Body of pancreas (tissue), 4 donors: ENCODE measurements around the gene ZNF106. TPM values are rescaled to one million over a fixed set of nuclear protein-coding genes. Genes with fewer than 3 reads are reported as not detected.

Experiments used
- ATAC-seq: fragments of 150-250 bp; one replicate; pipeline ENCODE4 v1.9.1; 2016
- DNase-seq, 4 donors: peaks; one replicate each; pipeline ENCODE4 v3.0.0-alpha.2; 2019
- H3K27ac ChIP-seq, 4 donors: fragments of 200-600 bp; sonication (generic); 1 replicate in 3 of 4; 2 replicates in 1 of 4; pipeline versions ENCODE4 v1.5.1 to v1.6.1; 2016 to 2019; ENCODE audit warnings: mild to moderate bottlenecking in 1 of 4, mixed read lengths in 1 of 4, moderate library complexity in 1 of 4
- H3K27me3 ChIP-seq, 2 donors: fragments of 200-600 bp; sonication (generic); one replicate each; pipeline ENCODE4 v1.6.0; 2016; ENCODE audit warnings: mild to moderate bottlenecking in 1 of 2
- H3K36me3 ChIP-seq, 2 donors: fragments of 200-600 bp; sonication (generic); replicated peaks in 1 of 2; 2 replicates each; pipeline ENCODE4 v1.5.1; 2016; ENCODE audit warnings: low read depth in 2 of 2; ENCODE audit not compliant: insufficient read depth in 1 of 2
- H3K4me1 ChIP-seq: fragments of 200-600 bp; sonication (generic); one replicate; pipeline ENCODE4 v1.6.0; 2016
- H3K4me3 ChIP-seq, 2 donors: fragments of 200-600 bp; sonication (generic); 1 replicate in 1 of 2; 2 replicates in 1 of 2; pipeline ENCODE4 v1.5.1; 2016 to 2019
- H3K9me3 ChIP-seq, 3 donors: fragments of 200-600 bp; sonication (generic); 1 replicate in 2 of 3; 2 replicates in 1 of 3; pipeline ENCODE4 v1.5.1; 2016
- CTCF ChIP-seq, 7 experiments: fragments of 450-650 bp in 4 of 7; fragments of 200-600 bp in 3 of 7; sonication (generic) in 3 of 7; IDR thresholded peaks; one replicate each; pipeline ENCODE4 v1.5.1; 2016 to 2019; ENCODE audit warnings: antibody characterized with exemption in 7 of 7
- POLR2A ChIP-seq, 3 donors: fragments of 450-650 bp; IDR thresholded peaks; one replicate each; pipeline ENCODE4 v1.6.1; 2016; ENCODE audit warnings: antibody characterized with exemption in 3 of 3, mild to moderate bottlenecking in 2 of 3
- WGBS, 2 donors: methylation state at CpG; one replicate each; pipeline ENCODE4 v1.1.5; 2017; 5-methylcytosine and 5-hydroxymethylcytosine counted together
- intact Hi-C: fragments of 100-400 bp; cut with DNase I; formaldehyde crosslinking; loops from one replicate; pipeline ENCODE4 v1.15.1; 2023
- total RNA-seq, 2 donors: library from RNA; depleted of rRNA; stranded (reverse); fragments of >200 nt; gene quantifications; one replicate each; pipeline ENCODE4 v1.1.0, GENCODE V29; 2016

ZNF106 gene
- total RNA-seq: 10 to 100 TPM; 28.0 to 37.6 TPM

GRCh38 chr15:42490671-42491538 is at the start of gene ZNF106:
ZNF106 (minus strand) TSS chr15:42491141; CDS start chr15:42472289, 18,852 bp downstream.
- TF ChIP-seq POLR2A (IDR thresholded peaks at IDR 0.05): peak; percentile 57 to 87 (median 86)
- TF ChIP-seq CTCF (IDR thresholded peaks at IDR 0.05): no peak
- Histone ChIP-seq H3K4me3 (peak within 1 kb of the TSS; percentile 44 to 47), H3K9me3 (no peaks in the 10 kb centered on the region), H3K36me3 (no peaks in the 10 kb centered on the region), H3K4me1 (peaks cover 16% of the 10 kb centered on the region), H3K27me3 (no peaks in the 10 kb centered on the region), H3K27ac (peak within 1 kb of the TSS; percentile 73 to 95 (median 90))
- intact Hi-C loops: no loop called here
- ATAC-seq (peak; percentile 71), DNase-seq (peak; percentile 86 to 90 (median 88))
- 0 to 1% methylated on average over 34 to 51 of the region's 51 CpGs for WGBS, 2 donors

GRCh38 chr15:42533246-42533645 is 42.3 kb upstream of the ZNF106 start:
- intact Hi-C loops: no loop called here
- Histone ChIP-seq H3K27ac (no peak overlapping the region), H3K9me3 (no peaks in the 10 kb centered on the region), H3K4me1 (no peaks in the 10 kb centered on the region), H3K4me3 (no peak overlapping the region), H3K36me3 (peaks cover 0 to 10% of the 10 kb centered on the region in 2 donors), H3K27me3 (no peaks in the 10 kb centered on the region)
- 93 to 96% methylated on average over 1 of the region's 1 CpG for WGBS, 2 donors
- TF ChIP-seq POLR2A (IDR thresholded peaks at IDR 0.05) (no peak), CTCF (IDR thresholded peaks at IDR 0.05) (no peak)
- DNase-seq: no peak
- no peak for ATAC-seq

GRCh38 chr15:42528970-42529369 is 38.0 kb upstream of the ZNF106 start:
- intact Hi-C loops: no loop called here
- ATAC-seq: no peak
- H3K9me3 ChIP-seq: no peaks in the 10 kb centered on the region
- no peak for TF ChIP-seq CTCF (IDR thresholded peaks at IDR 0.05)
- TF ChIP-seq POLR2A (IDR thresholded peaks at IDR 0.05): no peak
- no peaks in the 10 kb centered on the region for H3K27me3 ChIP-seq
- no peak overlapping the region for H3K4me3 ChIP-seq
- WGBS, 2 donors: 80% methylated on average over 3 of the region's 3 CpGs
- peaks cover 0 to 12% of the 10 kb centered on the region in 2 donors for H3K36me3 ChIP-seq
- no peaks in the 10 kb centered on the region for H3K4me1 ChIP-seq
- no peak for DNase-seq
- H3K27ac ChIP-seq: no peak overlapping the region

- H3K27ac ChIP-seq: no peak overlapping the region
- WGBS, 2 donors: 81 to 85% methylated on average over 2 of the region's 2 CpGs
- peaks cover 0 to 7% of the 10 kb centered on the region in 2 donors for H3K36me3 ChIP-seq
- no peaks in the 10 kb centered on the region for H3K9me3 ChIP-seq
- ATAC-seq (no peak), DNase-seq (no peak)
- no peaks in the 10 kb centered on the region for H3K4me1 ChIP-seq
- H3K27me3 ChIP-seq: no peaks in the 10 kb centered on the region
- no peak for TF ChIP-seq POLR2A (IDR thresholded peaks at IDR 0.05)
- no peak overlapping the region for H3K4me3 ChIP-seq
- intact Hi-C loops: no loop called here
Measured at GRCh38 chr15:42523331-42523730, 32.4 kb upstream of the ZNF106 start.

GRCh38 chr15:42511007-42511391 is 20.1 kb upstream of the ZNF106 start:
- H3K36me3 ChIP-seq: peaks cover 0 to 10% of the 10 kb centered on the region in 2 donors
- H3K4me1 ChIP-seq: peaks cover 10% of the 10 kb centered on the region
- no peaks in the 10 kb centered on the region for H3K9me3 ChIP-seq
- DNase-seq (no peak), ATAC-seq (no peak)
- WGBS, 2 donors: 41 to 54% methylated on average over 4 of the region's 4 CpGs
- H3K27ac ChIP-seq: peak overlapping the region in 1 of 4 donors; percentile 42
- TF ChIP-seq POLR2A (IDR thresholded peaks at IDR 0.05) (no peak), CTCF (IDR thresholded peaks at IDR 0.05) (no peak)
- H3K4me3 ChIP-seq: no peak overlapping the region
- H3K27me3 ChIP-seq: no peaks in the 10 kb centered on the region
- intact Hi-C loops: no loop called here
